GM19238 (cell line): Measurements from ENCODE around the gene SYT1.

ENCODE experiments used
- DNase-seq: peaks from one replicate; pipeline ENCODE4 v3.0.0; 2011; ENCODE audit warnings: low spot score; ENCODE audit not compliant: insufficient read length

Gene SYT1

DNA sequence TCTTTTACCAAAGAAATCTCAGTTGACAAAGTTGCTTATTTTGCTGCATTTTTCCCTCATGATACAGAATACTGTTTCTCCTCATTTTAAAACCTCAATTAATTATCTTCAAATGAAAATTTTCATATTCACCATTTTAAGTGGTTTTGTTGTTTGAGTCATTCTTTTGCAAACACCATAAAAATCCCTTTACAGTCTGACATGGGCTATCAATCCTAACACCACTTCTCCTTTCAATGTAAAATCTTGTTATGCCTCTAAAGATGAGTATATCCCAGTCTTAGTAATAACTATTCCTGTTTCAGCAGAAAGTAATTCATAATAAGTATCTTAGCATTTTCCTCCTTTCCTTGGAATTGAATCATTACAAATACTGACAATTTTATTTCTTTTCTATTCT lies 192.2 kb downstream of the SYT1 start:
- DNase-seq: no peak

- no peak for DNase-seq
These were observed 193.0 kb downstream of the SYT1 start for GRCh38 chr12:79057540-79057939.

DNA sequence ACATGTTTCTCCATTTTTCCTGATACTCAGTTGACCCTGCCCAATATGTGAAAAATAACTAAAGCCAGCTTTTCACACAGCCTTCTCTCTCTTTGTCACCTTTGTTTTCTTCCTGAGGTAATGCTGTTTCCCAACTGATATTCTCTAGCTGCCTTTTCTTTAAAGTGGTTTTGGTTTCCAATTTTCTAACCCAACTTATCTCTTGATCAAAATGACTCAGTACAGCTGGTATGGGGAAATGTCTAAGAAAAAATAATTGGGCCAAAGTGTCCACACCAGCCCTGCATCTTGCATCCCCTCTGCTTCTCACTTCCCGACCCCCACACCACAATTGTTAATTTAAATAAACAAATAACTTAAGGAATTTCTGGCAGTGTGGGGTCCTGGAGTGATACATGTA lies 193.8 kb downstream of the SYT1 start:
- no peak for DNase-seq

GRCh38 chr12:79059557-79059956 lies 195.0 kb downstream of the SYT1 start:
- DNase-seq: no peak

DNA sequence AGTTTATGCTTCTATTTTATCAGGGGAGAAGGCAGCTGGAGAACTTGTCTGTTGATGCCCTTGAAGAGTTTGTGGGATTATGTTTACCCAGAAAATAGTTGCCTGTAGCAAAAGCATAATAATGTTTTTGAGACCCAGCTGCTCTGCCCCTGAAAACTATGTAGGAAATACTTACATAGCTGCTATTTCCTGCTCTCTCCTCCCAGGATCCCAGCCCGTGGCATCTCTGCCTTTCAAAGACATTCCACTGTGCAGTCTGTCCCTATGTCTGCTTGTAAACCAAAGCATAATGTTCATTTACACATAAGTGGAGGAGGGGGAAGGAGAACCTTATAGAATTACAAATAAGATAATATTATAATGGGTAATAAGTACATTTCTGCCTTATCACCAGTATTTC lies 198.7 kb downstream of the SYT1 start:
- DNase-seq: no peak

DNA sequence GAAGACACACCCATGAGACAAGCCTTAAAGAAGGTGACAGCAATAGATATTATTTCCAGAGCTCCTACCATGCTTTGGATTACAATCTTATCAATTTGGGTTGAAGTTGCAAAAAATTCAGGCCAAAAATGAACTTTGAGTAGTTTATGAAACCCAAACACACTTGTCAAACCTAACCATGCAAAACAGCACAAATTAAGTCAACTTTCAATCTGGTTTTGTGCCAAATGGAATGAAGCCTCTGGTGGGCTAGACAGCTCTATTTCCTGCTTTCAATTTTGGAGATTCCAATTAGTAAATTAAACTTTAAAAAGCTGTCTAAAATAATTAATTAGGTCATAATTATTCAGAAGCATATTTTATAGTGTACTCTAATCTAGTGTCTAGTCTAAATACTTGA lies 203.4 kb downstream of the SYT1 start:
- no peak for DNase-seq

GRCh38 chr12:79069009-79069408 lies 204.4 kb downstream of the SYT1 start:
- no peak for DNase-seq

GRCh38 chr12:79071498-79071897 lies 206.9 kb downstream of the SYT1 start:
- DNase-seq: no peak

DNA sequence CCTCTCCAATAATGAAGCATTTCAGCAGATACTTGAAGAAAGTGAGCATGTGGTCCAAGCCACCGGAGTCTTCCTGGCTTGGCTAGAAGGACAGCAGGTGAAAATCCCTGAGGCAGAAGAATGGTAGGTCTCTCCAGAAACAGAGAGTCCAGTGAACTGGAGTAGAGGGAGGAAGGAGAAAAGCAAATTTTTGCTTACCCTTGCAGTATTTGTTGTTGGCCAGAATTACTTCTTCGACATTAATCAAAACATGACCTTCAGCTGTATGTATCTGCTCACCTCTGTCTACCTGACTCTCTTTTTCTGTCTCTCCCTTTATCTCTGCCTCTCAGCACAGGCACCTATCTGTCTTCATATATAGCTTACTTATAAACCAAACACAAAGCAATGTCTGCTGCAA lies 208.9 kb downstream of the SYT1 start:
- DNase-seq: no peak

DNA sequence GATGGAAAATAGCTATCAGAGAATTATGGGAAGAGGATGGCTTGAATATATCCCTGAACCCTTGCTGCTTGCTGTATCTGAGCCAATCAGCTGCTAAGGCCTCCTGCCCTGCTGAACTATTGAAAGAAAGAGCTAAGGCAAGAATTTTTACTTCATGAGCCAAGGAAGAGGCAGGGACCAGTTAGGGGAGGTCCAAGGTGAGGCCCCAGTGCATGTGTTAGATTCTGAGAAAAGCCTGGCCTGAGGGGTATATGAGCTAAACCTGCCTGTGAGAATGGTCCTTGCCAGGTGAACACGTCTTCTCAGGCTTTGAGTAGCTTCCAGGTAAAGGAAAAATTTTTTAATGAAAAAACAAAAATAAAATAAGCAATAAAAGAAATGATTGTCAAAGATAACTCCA lies 218.0 kb downstream of the SYT1 start:
- DNase-seq: no peak

DNA sequence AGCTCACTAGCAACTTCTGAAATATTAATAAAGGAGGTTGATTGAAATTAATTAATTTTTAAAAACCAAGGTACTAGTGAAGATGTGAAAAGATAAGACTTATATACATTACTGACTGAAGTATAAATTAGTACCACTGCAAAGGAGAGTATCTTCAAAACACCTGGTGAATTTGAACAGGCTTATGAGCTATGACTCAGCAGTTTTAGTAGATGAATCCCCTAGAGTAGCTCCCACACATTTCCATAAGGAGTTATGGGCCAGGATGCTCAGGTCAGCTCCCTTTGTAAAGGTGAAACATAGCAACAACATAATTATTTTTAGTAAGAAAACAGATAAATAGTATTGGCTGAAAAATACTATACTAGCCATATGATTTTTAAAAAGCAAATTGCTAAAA lies 218.6 kb downstream of the SYT1 start:
- DNase-seq: no peak

- no peak for DNase-seq
These were observed 220.6 kb downstream of the SYT1 start for GRCh38 chr12:79085106-79085682.

- no peak for DNase-seq
These were observed 222.1 kb downstream of the SYT1 start for GRCh38 chr12:79086541-79087296.

DNA sequence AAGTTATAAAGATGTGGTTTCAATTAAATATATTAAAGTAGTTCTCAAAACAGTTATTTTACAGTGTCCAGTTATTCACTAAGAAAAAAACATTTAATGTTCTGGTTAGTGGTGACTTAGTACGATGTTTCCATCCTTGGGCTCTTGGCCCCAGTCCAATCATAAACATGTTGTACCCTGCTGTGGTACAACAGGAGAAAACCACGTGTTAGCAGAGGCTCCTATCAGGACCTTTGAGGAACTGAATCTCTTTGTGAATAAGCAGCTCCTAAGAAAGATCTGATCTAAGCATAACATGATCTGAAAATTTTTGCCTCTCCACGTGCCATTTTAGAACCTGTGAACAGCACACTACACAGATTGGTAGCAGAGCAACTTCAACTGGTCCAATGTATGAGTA lies 234.0 kb downstream of the SYT1 start:
- DNase-seq: no peak

DNA sequence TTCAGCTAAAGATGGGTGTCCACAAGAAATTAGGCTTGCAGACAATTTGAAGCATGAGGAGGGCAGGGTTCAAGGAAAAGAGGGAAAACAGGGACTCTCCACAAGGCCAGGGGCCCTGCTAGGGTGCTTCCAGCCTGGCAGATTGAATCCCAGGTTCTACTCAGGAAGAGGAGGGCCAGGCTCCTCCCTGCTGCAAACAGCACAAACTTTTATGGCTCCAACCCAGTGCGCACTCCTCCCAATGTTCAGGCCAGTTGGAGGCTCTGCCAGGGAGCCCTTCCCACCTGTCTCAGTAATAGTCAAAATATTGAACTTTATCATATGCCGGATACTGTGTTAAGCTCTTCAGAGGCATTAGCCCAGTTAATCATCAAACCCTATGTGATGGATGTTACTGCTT lies 244.4 kb downstream of the SYT1 start:
- DNase-seq: no peak

DNA sequence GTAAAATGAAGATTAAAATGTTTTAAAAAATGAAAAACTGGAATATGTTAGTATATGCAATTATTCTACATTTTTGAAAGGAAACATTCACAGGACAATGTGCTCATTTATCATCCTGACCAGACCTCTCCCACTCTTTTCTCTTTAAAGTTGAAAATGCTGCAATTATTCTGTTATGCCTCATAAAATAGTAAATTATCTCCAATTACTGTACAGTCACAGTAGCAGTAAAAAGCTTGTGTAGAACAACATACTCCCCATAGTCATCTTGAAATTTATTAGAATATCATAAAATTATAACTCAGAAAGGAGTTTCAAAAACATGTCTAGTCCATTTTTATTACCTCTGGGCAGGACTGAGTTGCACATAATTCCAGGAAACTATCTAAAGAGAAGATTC lies 250.3 kb downstream of the SYT1 start:
- DNase-seq: no peak

DNA sequence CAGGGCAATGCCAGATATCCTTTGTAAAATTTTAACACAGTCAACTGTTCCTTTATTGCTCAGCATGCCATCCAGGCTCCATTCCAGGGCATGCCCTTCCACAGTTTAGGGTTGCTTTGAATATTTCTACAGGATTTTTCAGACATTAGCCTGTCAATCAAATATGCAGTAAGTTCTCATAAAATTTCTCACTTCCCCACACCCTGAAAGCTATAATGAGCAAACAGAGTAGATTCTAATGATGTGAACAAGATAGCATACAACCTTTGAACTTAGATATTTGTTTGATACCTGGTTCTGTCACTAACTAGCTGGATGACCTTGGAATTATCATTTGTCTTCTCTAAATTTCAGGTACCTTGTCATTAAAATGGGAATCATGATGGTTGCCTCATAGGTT lies 251.2 kb downstream of the SYT1 start:
- DNase-seq: no peak

- DNase-seq: no peak
These were observed 255.2 kb downstream of the SYT1 start for GRCh38 chr12:79119796-79120195.

GRCh38 chr12:79121486-79121885 lies 256.9 kb downstream of the SYT1 start:
- DNase-seq: no peak

DNA sequence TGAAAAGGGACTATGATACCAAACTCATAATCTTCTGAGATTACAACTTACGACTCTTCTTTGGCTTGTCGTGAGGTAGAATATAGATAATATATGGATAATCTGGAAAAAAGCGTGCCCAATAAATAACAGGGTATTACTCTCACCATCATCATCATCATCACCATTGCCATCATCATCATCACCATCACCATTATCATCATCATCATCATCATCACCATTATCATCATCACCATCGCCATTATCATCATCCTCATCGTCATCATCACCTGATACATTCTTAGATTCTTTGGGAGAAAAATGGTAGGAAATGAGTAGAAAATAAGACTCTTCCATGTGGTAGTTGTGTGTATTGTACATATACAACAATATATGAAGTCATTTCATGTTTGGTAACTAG lies 259.8 kb downstream of the SYT1 start:
- no peak for DNase-seq

DNA sequence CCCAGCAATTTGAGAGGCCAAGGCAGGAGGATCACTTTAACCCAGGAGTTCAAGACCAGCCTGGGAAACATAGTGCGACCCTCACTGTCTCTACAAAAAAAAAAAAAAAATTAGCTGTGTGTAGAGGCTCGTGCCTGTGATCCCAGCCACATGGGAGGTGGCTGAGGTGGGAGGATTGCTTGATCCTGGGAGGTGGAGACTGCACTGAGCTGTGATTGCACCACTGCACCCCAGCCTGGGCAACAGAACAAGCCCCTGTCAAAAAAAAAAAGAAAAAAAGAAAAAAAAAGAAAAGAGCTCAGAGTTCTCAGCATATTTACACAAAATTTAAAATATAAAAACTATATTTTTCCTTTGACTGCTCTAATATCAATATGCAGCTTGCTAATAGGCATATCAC lies 260.8 kb downstream of the SYT1 start:
- no peak for DNase-seq

DNA sequence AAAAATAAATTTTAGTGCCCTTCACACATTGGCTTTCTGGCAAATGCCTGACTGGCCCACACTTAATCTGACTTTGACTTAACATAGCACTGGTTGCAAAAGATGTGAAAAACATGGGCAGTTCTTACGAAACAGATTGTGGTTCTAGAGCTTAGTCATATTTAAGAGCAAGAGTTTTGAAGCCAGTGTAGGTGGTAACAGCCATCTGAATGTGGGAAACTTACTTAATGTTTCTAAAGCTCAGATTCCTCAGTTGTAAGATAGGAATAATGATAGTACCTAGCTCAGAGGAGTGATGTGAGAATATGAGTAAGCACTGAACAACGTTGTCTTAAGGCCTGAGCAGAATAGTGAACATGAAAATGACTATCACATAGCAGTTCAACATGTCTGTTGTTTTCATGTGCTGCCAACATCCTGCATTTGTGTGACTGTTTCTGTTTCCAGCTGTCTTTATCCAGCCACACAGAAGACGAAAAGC lies 262.7 kb downstream of the SYT1 start:
- no peak for DNase-seq

DNA sequence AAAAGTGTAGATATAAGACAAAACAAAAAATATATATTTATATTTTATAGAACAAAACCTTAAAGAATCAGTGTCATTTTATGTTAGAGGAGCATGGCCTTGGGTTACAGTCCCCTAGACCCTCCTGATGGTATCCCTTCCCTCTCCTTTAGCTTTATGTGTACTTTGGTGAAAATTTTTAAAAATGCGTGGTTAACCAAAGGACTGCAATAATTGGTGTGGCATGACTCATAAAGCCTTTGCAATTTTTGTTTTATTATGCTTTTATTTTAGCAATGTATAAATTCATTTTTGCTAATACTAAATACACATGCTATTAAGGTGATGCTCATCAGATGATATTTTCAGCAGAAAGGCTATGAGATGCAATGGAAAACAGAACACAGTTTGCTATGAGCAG lies 264.4 kb downstream of the SYT1 start:
- DNase-seq: no peak
